Measurements from ENCODE around the gene GPC3.

Gene GPC3

DNA sequence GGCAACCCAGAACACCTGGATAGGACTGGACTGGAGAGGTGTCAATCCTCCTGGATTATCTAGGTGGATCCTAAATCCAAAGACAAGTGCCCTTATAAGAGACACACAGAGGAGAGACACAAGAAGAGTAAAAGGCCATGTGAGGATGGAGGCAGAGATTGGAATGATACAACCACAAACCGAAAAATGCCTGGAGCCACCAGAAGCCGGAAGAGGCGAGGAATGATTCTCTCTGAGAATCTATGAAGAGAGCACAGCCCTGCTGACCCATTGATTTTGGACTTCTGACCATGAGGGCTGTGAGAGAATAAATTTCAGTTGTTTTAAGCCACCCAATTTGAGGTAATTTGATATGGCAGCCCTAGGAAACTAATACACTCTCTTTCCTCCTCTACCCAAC, 20.1 kb downstream of the GPC3 start:
- no peak for DNase-seq

DNA sequence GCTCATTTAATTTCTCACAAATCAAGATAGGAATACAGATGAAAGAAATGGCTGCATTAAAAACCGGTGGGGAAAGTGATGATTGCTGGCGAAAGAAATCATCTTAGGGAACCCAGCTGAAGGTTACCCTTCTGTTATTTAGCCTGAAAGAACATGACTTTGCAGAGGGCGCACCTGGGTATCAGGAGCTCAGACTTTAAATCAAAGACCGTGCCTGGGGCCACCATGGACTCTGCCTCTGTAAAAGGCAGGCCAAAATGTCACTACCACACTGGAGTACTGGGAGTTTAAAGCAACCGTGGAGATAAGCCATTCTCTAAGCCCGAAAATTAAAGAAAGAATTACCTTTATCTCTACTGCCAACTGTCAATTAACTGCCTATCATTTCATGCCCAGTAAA, 24.3 kb downstream of the GPC3 start:
- no peak for DNase-seq

DNA sequence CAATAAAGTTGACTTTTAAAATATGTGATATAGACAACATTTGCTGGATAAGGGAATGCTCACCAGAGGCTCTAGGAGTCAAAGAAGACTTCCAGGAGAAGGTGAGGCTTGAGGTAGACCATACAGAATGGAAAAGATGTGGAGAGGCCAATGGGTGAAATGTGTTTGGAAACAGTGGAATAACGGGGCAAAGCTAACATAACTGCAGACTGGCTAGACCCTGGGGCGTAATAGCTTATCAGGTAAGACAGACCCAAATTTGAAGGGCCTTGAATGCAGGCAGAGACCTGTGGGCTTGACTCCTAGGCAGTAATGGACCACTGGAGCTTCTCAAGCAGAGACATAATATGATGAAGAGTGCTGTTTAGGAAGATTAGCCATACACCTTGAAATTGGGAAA, 25.4 kb downstream of the GPC3 start:
- DNase-seq, result no peak

DNA sequence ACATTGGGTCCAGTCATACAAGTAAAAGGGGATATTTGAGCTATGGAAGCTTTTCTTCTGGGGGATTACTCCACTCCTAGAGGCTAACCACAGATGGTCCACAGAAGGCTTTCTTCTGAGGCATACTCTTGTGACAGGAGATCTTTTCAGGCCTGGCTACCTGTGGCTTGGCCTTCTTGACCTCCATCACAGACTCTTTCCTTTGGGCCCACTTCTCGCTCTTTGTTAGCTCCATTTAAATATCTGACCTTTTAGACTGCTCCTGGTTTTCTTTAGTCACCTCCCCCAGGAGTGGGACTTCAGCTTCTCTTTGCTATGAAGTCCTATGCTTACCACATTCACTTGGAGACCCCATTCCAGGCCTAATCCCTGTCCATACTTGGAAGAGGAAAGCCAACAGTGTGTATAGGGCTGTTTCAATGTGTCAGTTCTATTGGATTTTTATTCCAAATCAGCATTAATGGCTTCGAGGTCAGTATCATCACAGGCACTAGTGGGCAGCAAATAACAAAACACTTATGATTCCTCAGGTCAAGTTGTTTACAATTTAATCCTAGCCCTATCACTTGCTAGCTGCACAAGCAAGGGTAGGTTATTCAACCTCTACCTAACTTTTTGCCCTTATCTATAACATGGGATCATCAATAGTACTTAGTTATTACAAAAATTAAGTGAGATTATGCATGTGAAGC, 26.3 kb downstream of the GPC3 start:
- DNase-seq, result no peak

DNA sequence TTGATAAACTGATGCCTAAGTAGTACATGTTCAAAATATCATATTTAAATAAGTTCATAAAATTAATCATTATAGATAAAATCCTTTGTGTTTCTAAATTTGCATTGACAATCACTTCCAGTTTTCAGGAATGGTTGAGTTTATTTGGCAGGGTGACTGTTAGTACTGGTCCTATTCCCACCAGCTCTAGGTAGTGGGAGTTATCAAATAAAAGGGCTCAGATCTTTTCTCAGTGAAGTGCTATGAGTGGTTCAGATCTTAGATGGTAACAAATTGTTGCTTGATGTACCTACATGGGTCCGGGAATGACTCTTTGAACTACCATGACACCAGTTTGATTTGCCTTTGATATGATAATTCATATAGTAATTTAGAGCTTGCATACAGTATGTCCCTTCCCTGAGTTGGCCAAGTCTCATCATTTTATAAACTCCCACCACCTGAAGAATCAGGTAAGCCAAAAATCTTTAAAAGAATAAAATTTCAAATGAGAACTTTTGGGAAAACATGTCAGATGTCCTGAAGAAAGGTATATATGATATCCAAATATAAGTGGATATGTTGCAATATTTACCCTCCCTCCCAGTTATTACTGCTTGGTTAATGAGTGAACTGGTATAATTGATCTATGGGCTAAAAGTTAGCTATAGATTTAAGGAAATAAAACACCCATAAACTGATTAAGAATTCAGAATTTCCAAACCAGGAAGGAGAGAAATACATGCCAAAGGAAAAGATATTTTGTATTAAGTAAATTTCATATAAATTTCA, 28.6 kb downstream of the GPC3 start:
- DNase-seq, result no peak

DNA sequence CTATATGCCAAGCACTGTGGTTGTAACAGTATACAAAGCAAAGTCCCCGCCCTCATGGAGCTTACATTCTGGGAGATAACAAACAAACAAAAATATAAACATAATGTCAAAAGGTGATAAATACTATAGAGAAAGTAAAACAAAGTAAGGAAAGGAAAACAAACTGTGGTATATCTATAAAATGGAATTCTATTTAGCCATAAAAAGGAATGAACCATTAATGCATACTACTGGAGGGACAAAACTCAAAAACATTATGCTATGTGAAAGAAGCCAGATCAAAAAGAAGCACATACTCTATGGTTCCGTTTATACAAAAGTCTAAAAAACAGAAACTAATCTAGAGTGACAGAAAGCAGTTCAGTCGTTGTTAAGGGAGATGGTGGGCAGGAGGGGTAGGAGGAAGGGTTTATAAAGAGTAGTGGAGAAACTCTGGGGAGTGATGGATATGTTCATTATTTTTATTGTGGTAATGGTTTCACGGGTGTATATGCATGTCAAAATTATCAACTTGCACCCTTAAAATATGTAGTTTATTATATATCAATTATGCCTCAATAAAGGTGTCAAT, 31.5 kb downstream of the GPC3 start:
- DNase-seq, result no peak

DNA sequence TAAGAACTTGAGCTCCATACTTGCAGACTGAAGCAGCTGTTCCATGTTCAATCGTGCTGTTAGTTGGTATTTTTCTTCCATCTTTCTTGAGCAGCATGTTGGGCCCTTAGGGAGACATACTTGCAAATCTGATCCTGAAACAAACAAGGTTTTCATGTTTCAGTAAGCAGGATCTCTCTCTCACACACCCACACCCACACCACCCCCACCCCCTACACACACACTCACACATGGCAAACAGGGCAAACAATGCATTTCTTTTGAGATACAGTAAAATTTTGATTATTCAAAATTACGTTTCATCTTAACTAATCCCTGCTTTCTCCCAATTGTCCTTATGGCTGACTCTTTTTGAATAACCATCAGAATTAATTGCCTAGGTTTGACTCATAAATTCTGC, 32.3 kb downstream of the GPC3 start:
- no peak for DNase-seq

DNA sequence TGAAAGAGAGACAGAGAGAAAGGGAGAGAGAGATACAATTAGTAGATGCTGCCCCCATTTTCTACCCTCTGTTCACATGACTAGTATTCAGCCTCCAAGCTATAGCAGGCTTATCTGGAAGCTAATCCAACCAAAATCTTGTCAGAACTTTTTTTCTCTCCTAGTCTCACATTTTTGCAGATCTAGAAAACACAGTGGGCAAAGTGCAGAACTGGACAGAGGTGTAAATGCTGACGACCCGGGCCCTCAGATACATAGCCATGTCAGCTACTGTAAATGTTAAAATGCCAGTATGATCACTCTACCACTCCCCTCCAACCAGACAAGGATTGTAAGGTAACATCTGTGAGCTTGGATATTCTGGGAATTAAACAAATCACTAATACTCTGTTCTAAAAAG, 34.3 kb downstream of the GPC3 start:
- no peak for DNase-seq

DNA sequence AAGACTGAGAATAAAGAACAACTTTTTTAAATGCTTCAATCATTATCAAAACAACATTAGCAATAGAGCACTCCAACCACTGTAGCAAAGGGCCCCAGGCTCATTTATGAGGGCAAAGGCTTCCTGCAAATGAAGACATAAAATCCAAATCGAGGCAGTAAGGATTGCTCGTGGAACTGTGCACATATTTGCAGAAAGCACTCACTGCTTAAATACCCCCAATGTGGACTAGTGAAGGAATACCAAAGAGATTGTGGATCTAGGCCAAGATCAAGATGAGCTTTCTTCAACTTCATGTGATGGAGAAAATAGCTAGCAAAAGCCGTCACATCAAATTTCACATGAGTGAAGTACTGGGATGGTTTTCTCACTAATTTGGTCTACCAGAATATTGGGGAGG, 35.2 kb downstream of the GPC3 start:
- no peak for DNase-seq

DNA sequence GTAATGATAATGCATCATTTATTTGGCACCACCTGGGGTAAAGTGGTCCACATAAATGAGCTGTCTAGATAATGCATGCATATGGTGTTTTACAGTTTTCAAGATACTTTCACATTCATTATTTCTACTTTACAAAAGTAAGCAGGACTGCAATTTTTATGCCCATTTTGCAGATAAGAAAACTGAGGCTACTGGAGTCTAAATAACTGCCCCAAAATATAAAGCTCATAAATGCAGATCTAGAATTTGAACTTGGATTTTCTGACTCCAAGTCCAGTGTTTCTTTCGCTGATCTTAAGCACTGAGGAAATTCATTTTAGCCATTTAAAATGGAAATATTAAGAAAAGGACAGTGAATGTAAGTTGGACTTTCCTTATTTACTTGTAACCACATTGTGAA, 36.5 kb downstream of the GPC3 start:
- DNase-seq, result no peak

DNA sequence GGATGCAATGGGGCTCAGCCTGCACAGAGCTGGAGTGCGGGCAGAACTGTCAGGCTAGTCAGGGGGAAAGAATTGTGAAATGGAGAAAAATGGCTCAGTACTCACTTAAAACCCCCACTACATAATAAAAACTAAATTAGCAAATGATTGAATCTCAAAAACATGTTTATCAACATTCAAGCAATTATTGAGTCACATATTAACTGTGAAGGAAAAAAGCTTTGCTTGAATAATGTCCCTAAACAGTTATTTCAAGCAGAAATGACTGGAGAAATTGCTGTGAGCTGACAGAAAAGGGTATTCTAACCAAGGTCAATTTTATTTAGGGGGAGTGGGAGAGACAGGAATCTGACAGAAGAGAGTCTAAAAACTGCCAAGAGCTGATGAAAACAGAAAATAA, 37.4 kb downstream of the GPC3 start:
- no peak for DNase-seq

DNA sequence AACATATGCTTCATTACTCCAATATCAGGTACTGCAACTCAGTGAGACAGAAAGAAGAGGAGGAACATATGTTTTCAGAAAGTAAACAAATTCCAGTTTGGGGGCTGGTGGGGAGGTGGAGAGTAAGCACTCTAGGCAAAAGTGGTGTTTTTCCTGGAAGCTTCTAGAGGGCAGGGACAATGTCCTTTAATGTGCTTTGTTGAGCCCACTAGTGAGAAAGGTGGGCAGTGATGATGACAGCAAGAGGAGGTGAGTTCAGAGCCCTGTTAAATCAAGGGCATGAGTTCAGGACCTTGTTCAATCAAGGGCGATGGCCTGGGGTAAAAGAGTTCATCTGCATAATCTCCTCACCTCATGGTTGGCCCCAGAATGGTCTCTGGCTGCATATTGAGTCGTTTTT, 38.4 kb downstream of the GPC3 start:
- no peak for DNase-seq

DNA sequence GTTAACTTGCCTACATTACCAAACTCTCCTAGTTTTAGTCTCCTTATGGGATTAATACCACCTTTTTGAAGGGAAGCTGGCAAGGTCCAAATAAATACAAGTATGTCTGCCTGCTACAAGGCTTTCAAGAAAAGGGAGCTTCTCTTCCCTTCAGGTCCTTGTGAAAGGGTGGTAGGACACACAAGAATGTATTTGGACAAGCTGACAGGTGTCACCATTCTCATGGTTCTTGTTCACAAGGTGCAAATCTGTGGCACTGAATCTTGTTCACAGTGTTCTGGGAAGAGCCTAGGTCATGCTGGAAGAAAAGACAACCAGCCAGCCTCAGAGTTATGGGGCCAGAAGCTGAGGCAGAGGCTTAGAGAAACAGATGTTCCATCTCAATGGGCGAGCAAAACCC, 41.9 kb downstream of the GPC3 start:
- no peak for DNase-seq

DNA sequence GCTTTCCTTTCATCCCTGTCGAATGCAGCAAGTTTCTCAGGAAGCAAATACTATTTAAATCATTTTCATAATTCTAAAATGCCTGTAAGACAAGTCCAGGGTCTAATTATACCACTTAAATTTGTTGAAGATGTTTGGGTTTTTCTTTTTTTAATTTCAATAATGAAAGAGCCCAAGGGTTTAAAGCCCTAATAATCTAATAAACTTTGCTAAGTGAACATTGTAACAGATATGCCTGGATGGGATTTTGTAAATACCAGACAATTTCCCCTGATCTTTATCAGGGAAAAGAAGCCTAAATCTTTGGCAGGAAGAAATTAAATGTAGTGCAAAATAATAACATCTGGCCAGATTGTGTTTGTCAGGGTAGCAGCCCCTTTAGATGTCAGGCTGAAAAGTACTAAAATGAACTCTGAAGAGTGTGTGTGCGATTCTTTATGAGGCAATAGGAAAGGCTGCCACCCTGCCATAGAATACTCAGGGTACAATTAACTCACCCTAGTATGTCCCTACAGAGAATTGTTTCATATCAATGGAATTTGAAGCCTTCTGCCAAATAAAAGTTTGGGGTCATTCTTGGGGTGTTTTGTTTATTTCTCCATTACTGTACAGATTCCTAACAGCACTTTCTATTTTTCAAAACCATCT, 45.6 kb downstream of the GPC3 start:
- no peak for DNase-seq

DNA sequence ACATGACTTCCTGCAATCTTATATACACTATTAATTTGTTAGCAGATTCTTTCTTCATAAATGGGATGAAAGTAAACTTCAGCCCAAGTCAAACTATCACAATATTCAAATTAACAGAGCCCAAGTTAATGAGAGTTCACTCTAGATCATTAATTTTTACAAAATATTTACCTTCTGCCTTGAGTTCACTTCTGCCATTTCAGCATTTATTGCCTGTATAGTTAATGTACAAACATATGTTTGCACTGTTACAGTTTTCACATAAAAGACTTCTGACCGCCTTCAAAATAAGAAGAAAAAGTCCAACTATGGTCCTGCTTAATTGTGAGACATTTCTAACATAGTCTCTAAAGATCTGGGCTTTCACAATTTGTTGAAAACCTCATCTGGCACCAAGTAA, 46.9 kb downstream of the GPC3 start:
- no peak for DNase-seq

DNA sequence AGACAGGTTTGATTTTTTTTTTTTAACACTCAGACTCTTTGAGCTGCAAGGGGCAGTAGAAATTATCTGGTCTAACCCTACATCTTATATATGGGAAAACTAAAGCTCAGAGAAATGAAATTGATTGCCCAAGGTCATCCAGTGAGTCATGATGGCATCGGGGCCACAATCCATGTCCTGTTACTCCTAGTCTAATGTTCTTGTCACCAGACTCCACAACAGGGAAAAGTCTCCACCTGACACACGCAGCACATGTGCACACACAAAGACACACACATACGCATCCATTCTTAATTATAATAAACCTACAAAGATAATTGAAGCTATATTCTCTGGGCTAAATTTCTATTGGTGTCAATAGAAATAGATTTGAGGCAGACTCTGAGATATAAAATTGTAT, 48.4 kb downstream of the GPC3 start:
- no peak for DNase-seq

DNA sequence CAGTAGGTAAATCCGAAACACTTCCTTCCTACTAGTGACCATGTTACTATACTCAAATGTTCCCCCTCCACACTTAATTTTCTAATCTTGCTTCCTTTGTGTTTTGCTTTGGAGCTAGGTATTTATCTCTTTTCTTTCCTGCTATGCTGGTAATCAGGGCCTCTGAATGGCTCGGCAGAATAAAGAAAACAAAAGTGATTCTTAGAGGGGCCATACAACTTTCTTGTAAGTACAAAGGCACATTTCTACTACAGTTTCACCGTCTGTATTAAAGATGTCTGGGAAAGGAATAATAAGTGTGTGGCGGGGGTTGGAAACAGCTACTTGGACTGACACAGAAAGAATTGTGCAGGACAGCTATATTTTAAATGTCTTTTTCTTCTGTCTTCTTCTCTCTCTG, 50.3 kb downstream of the GPC3 start:
- no peak for DNase-seq

DNA sequence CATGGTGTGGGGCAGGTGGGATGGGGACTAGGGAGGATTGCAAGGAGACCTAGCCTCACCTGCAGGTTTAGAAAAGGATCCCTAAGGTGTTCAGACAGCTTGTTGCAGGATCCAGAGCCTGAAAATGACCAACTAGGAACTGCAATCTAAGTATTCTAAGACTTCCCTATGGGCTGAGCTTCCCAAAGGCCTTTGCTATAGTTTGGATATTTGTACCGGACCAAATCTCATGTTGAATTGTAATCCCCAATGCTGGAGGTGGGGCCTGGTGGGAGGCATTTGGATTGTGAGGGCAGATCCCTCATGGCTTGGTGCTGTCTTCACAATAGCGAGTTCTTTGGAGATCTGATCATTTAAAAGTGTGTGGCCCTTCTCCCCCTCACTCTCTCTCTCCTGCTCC, 52.1 kb downstream of the GPC3 start:
- DNase-seq, result no peak

DNA sequence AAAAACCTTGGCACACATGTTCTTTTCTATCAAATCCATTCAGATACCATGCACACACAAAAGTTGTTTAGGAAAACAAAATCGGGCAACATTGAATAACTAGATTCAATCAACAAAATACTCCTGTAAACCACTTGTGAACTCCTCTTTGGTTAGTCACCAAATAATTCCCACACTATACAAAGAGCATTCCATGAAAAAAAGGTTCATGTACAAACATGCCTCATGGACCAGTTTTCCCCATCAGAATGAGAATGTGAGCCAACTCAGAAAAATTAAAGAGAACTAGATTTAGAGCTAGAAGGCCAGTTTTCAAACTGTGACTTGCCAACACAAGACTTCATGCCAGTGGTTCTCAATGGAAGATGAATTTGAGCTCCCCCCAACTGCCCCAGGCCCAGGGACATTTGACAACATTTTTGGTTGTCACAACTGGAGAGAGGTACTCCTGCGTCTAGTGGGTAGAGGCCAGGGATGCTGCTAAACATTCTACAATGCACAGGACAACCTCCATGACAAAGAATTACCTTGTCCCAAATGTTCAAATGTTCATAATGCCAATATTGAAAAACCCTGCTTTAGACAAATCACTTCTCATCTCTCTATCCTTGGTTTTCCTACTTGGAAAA, 55.4 kb downstream of the GPC3 start:
- DNase-seq, result no peak

DNA sequence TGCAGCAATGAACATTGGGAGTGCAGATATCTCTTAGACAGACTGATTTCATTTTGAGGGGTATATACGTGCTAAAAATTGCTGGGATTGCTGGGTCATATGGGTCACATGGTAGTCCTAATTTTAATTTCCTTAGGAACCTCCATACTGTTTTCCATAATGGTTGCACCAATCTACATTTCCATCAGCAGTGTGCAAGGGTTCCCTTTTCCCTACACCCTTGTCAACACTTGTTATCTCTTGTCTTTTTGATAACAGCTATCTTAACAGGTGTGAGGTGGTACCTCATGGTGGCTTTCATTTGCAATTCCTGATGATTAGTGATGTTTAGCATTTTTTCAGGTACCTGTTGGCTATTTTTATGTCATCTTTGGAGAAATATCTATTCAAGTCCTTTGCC, 57.0 kb downstream of the GPC3 start:
- no peak for DNase-seq

DNA sequence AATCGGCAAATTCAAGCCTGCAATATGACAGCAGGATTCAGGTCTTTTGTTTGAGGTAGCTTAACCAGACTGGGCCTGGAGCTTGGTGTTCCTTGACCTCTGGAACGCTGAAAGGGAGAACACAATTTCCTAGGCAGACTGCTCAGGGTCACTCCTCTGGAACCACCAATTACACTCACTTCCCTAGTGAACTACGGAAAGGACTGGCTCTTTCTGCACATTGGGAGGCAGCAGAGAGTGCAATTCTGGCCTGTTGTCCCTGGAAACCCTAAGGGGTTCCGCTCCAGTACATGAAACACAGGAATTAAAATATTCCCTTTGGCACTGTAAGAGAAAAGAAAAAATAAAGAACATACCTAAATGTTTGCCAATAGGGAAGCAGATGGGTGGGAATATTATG, 58.6 kb downstream of the GPC3 start:
- DNase-seq, result no peak

DNA sequence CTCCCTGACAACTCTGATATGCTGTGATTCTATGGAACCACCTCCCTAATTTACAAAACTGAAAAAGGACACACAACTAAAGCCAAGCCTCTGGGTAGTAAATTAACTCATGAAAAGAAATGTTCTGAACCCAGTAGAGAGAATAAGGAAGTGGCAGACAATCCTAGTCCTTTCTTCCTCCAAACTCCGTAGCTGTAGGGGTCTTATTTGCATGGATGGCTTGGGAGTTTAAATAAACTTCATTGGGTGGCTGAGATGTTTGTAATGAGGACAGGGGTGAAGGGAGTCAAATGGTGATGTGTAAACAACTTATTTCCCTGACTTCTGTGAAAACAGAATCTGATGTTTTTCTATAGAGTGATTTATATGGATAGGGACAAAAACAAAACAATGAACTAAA, 59.3 kb downstream of the GPC3 start:
- DNase-seq, result no peak

DNA sequence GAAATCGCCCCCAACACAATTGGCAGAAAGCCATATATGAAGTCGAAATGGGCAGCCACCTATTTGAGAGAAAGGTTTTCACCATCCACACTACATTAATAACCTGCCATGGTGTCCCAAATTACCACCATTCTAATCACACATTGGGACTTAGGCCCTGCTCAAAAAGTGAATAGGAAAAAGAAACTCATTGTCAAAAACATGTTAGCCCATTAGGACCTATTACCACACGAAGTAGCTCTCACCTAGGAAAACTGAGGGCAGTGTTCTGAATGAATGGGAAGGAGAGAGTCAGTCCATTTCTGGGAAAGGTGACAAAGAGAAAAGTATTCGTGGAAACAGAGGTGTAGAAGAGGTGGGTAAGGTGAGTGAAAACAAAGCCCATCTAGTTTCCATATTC, 60.8 kb downstream of the GPC3 start:
- no peak for DNase-seq

DNA sequence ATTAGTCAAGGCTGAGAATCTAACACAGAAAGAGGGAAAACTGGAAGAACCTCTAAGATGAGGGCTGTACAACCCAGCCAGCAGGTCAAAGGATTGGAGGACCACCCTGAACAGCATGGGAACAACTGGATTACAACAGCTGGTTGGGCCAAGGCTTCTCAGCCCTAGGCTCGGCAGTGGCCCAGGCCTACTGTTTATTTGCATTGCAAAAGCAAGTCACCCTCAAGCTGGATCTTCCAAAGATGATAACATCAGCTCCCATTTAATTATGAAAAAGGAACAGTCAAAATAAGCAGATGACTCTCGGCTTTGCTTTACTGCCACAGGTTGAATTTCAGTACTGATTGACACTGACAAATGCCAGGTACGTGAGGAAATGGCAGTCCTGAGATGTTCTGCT, 61.8 kb downstream of the GPC3 start:
- no peak for DNase-seq
